ACC112 (cell line): Measurements from ENCODE around the gene RSRC2.

Experiments
- H2AFZ ChIP-seq: fragments of 200-600 bp; sonication (generic); one replicate; pipeline ENCODE4 v1.6.0; 2017; ENCODE audit warnings: antibody characterized with exemption, low read length; ENCODE audit not compliant: unreplicated experiment
- H3K27ac ChIP-seq: fragments of 200-600 bp; sonication (generic); 2 replicates; pipeline ENCODE4 v1.5.1; 2014; ENCODE audit warnings: low read depth, mild to moderate bottlenecking, antibody characterized with exemption, low read length, moderate library complexity
- H3K27me3 ChIP-seq: fragments of 200-600 bp; sonication (generic); 2 replicates; pipeline ENCODE4 v1.6.1; 2014; ENCODE audit warnings: mild to moderate bottlenecking, antibody characterized with exemption, low read length, moderate library complexity, mixed read lengths; ENCODE audit not compliant: insufficient read depth
- H3K36me3 ChIP-seq: fragments of 200-600 bp; sonication (generic); 2 replicates; pipeline ENCODE4 v1.6.1; 2016; ENCODE audit warnings: mild to moderate bottlenecking, antibody characterized with exemption, low read length, moderate library complexity, mixed read lengths; ENCODE audit not compliant: insufficient read depth
- H3K4me1 ChIP-seq: fragments of 200-600 bp; sonication (generic); one replicate; pipeline ENCODE4 v1.6.1; 2016; ENCODE audit warnings: low read length, mixed read lengths; ENCODE audit not compliant: insufficient read depth, unreplicated experiment, control insufficient read depth
- H3K4me3 ChIP-seq: fragments of 200-600 bp; sonication (generic); 2 replicates; pipeline ENCODE4 v1.5.1; 2014; ENCODE audit warnings: mild to moderate bottlenecking, low read depth, low read length
- H3K79me2 ChIP-seq: fragments of 200-600 bp; sonication (generic); one replicate; pipeline ENCODE4 v1.6.0; 2016; ENCODE audit warnings: low read length; ENCODE audit not compliant: control insufficient read depth, unreplicated experiment, insufficient read depth

Gene RSRC2

GRCh38 chr12:122544537-122544936, 17.8 kb upstream of the RSRC2 start:
- Histone ChIP-seq H3K79me2 (no peaks in the 10 kb centered on the region), H3K27me3 (no peaks in the 10 kb centered on the region), H2AFZ (no peak overlapping the region), H3K27ac (no peak overlapping the region), H3K4me1 (no peaks in the 10 kb centered on the region), H3K4me3 (no peak overlapping the region), H3K36me3 (peaks cover 27% of the 10 kb centered on the region)

GRCh38 chr12:122538496-122538895, 11.8 kb upstream of the RSRC2 start:
- no peaks in the 10 kb centered on the region for H3K4me1 ChIP-seq
- peaks cover 28% of the 10 kb centered on the region for H3K36me3 ChIP-seq
- no peaks in the 10 kb centered on the region for H3K27me3 ChIP-seq
- no peak overlapping the region for H2AFZ ChIP-seq
- no peak overlapping the region for H3K27ac ChIP-seq
- H3K4me3 ChIP-seq: no peak overlapping the region
- peaks cover 2% of the 10 kb centered on the region for H3K79me2 ChIP-seq

DNA sequence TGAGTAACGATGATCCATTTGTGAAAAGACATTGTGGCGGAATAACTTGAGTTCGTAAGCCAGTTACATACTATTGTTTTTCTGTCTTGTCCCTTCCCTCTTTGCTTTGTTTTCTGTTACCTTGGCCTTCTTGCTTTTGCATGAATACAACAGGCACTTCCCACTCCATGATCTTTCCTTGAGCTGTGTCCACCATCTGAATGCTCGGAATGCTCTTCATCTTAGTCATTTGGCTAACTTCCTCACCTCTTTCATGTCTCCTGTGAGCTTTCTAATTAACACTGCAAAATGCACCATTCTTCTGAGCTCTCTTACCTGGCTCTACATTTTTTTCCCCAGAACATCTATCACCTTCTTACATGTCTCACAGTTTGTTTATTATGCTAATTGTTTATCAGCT, 10.3 kb upstream of the RSRC2 start:
- H2AFZ ChIP-seq: no peak overlapping the region
- H3K79me2 ChIP-seq: peaks cover 10% of the 10 kb centered on the region
- no peaks in the 10 kb centered on the region for H3K27me3 ChIP-seq
- H3K4me3 ChIP-seq: no peak overlapping the region
- H3K4me1 ChIP-seq: no peaks in the 10 kb centered on the region
- H3K36me3 ChIP-seq: peaks cover 28% of the 10 kb centered on the region
- no peak overlapping the region for H3K27ac ChIP-seq

GRCh38 chr12:122533856-122534255, 7.1 kb upstream of the RSRC2 start:
- no peak overlapping the region for H3K27ac ChIP-seq
- peaks cover 33% of the 10 kb centered on the region for H3K79me2 ChIP-seq
- H3K36me3 ChIP-seq: peaks cover 34% of the 10 kb centered on the region
- H3K4me3 ChIP-seq: no peak overlapping the region
- no peak overlapping the region for H2AFZ ChIP-seq
- no peaks in the 10 kb centered on the region for H3K27me3 ChIP-seq
- no peaks in the 10 kb centered on the region for H3K4me1 ChIP-seq

DNA sequence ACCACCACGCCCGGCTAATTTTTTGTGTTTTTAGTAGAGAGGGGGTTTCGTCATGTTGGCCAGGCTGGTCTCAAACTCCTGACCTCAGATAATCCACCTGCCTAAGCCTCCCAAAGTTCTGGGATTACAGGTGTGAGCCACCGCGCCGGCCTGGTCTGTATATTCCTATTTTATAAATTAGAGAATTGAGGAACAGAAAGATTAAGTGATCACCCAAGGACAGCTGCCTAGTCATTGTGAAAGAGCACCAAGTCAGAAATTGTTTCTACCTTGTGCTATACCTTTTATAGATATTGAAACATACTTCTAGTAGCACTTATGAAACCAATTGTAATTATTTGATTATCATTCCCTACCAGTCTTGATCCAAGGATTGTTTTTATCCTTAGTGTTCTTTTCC, 2.3 kb upstream of the RSRC2 start:
- Histone ChIP-seq H3K27me3 (no peaks in the 10 kb centered on the region), H3K27ac (no peak overlapping the region), H3K36me3 (peaks cover 27% of the 10 kb centered on the region), H2AFZ (no peak overlapping the region), H3K79me2 (peaks cover 76% of the 10 kb centered on the region), H3K4me3 (no peak overlapping the region), H3K4me1 (peaks cover 6% of the 10 kb centered on the region)

DNA sequence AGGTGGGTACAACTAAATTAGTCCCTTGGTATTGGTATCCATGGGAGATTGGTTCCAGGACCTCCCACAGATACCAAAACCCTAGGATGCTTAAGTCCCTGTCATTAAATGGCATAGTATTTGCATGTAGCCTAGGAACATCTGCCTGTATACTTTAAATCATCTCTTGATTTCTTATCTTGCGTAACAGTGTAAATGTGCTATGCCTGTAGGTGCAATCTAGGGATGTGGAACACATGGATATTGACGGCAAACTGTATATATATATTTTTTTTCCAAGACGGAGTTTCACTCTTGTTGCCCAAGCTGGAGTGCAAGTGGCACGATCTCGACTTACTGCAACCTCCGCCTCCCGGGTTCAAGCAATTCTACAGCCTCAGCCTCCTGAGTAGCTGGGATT, 1.8 kb upstream of the RSRC2 start:
- Histone ChIP-seq H3K4me3 (peak overlapping the region; percentile 98), H3K27me3 (no peaks in the 10 kb centered on the region), H3K79me2 (peaks cover 79% of the 10 kb centered on the region), H3K27ac (no peak overlapping the region), H3K4me1 (peaks cover 9% of the 10 kb centered on the region), H2AFZ (no peak overlapping the region), H3K36me3 (peaks cover 31% of the 10 kb centered on the region)

- Histone ChIP-seq H3K4me3 (peak overlapping the region; percentile 98), H2AFZ (peak overlapping the region; percentile 88), H3K4me1 (peaks cover 20% of the 10 kb centered on the region), H3K36me3 (peaks cover 33% of the 10 kb centered on the region), H3K27me3 (no peaks in the 10 kb centered on the region), H3K27ac (peak overlapping the region; percentile 84), H3K79me2 (peaks cover 83% of the 10 kb centered on the region)
Observed at GRCh38 chr12:122527478-122527944, 775 bp upstream of the RSRC2 start.

GRCh38 chr12:122523846-122524718, 2.7 kb downstream of the RSRC2 start:
- H3K36me3 ChIP-seq: peaks cover 51% of the 10 kb centered on the region
- H3K27ac ChIP-seq: peak overlapping the region; percentile 53

DNA sequence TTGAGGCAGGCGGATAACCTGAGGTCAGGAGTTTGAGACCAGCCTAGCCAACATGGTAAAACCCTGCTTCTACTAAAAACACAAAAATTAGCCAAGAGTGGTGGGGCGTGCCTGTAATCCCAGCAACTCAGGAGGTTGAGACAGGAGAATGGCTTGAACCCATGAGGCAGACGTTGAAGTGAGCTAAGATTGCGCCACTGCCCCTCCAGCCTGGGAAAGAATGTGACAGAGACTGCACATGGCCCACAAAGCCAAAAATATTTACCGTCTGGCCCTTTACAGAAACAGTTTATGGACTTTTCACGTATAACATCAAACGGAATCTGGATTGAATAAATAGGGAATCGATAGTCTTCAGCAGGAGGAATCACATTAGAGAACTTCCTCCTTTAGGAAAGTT, 3.5 kb downstream of the RSRC2 start:
- peak overlapping the region; percentile 98 for H3K4me3 ChIP-seq
- H3K79me2 ChIP-seq: peaks cover 89% of the 10 kb centered on the region
- H3K4me1 ChIP-seq: peaks cover 55% of the 10 kb centered on the region
- no peak overlapping the region for H2AFZ ChIP-seq
- no peaks in the 10 kb centered on the region for H3K27me3 ChIP-seq
- H3K36me3 ChIP-seq: peaks cover 57% of the 10 kb centered on the region
- peak overlapping the region; percentile 53 for H3K27ac ChIP-seq

More at GRCh38 chr12:122523846-122524718, 2.7 kb downstream of the RSRC2 start:
- Histone ChIP-seq H3K27me3 (no peaks in the 10 kb centered on the region), H3K4me1 (peaks cover 47% of the 10 kb centered on the region), H3K79me2 (peaks cover 91% of the 10 kb centered on the region), H3K4me3 (peak overlapping the region; percentile 98), H2AFZ (no peak overlapping the region)

DNA sequence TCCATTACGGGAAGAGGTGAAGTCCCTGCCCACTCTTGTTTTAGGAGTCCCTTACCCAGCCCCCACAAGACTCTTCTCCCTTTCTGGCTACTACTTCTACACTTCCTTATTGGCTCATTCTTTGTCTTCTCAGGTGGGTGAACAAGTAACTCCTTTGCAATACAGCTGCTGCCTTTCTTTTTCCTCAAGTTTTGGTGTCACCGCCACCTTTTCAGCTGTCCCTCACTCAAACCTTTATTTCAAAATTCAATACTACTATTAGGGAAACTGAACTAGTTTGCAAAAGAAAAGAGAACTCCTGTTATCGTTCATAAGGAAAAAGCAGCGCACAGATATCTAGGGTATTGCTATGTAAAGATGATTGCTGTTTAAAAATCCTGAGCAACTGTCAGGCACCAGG, 6.1 kb downstream of the RSRC2 start:
- Histone ChIP-seq H3K27ac (no peak overlapping the region), H2AFZ (no peak overlapping the region), H3K27me3 (no peaks in the 10 kb centered on the region), H3K36me3 (peaks cover 78% of the 10 kb centered on the region), H3K79me2 (peaks cover 90% of the 10 kb centered on the region), H3K4me3 (no peak overlapping the region), H3K4me1 (peaks cover 66% of the 10 kb centered on the region)

- Histone ChIP-seq H3K79me2 (peaks cover 90% of the 10 kb centered on the region), H3K36me3 (peaks cover 81% of the 10 kb centered on the region), H3K27ac (peak overlapping the region; percentile 66), H3K27me3 (no peaks in the 10 kb centered on the region), H3K4me3 (no peak overlapping the region), H2AFZ (no peak overlapping the region), H3K4me1 (peaks cover 60% of the 10 kb centered on the region)
Observed at GRCh38 chr12:122519418-122519817, 7.3 kb downstream of the RSRC2 start.
